ENCODE measurements around the gene BTBD2.

BTBD2 gene

GRCh38 chr19:2050349-2050990 lies 35.0 kb upstream of the BTBD2 start:
- peak; percentile 45 for DNase-seq

- DNase-seq = peak; percentile 77
These were observed 34.3 kb upstream of the BTBD2 start for GRCh38 chr19:2049741-2050348.

GRCh38 chr19:2048959-2049740 lies 33.6 kb upstream of the BTBD2 start:
- no peak for DNase-seq

- peak; percentile 55 for DNase-seq
These were observed 32.8 kb upstream of the BTBD2 start for GRCh38 chr19:2048104-2048958.

- peak; percentile 44 for DNase-seq
These were observed 32.1 kb upstream of the BTBD2 start for GRCh38 chr19:2047449-2048103.

- no peak for DNase-seq
These were observed 31.5 kb upstream of the BTBD2 start for GRCh38 chr19:2047076-2047448.

- DNase-seq = no peak
These were observed 30.8 kb upstream of the BTBD2 start for GRCh38 chr19:2046046-2046907.

GRCh38 chr19:2045501-2046045 lies 30.1 kb upstream of the BTBD2 start:
- DNase-seq = no peak

- no peak for DNase-seq
These were observed 29.4 kb upstream of the BTBD2 start for GRCh38 chr19:2044709-2045500.

GRCh38 chr19:2043961-2044708 lies 28.6 kb upstream of the BTBD2 start:
- peak; percentile 40 for DNase-seq

GRCh38 chr19:2043251-2043641 lies 27.7 kb upstream of the BTBD2 start:
- DNase-seq = no peak

GRCh38 chr19:2042485-2043250 lies 27.2 kb upstream of the BTBD2 start:
- DNase-seq = no peak

- peak; percentile 98 for DNase-seq
These were observed 26.4 kb upstream of the BTBD2 start for GRCh38 chr19:2041683-2042484.

- no peak for DNase-seq
These were observed 25.8 kb upstream of the BTBD2 start for GRCh38 chr19:2041433-2041682.

- no peak for DNase-seq
These were observed 25.3 kb upstream of the BTBD2 start for GRCh38 chr19:2040647-2041432.

- DNase-seq = no peak
These were observed 24.6 kb upstream of the BTBD2 start for GRCh38 chr19:2039959-2040646.
